GM12872 (cell line): Measurements from ENCODE around the gene ATG4D.

Source experiments
- TF ChIP-seq, protein P1 (sequence below): IDR thresholded peaks from 3 replicates; pipeline ENCODE4 v1.5.1; 2011; ENCODE audit warnings: low read depth, mild to moderate bottlenecking, low read length, moderate library complexity; ENCODE audit not compliant: insufficient read depth

ATG4D gene

GRCh38 chr19:10600149-10600548 is 56.4 kb downstream of the ATG4D start:
- TF ChIP-seq, protein P1, sequence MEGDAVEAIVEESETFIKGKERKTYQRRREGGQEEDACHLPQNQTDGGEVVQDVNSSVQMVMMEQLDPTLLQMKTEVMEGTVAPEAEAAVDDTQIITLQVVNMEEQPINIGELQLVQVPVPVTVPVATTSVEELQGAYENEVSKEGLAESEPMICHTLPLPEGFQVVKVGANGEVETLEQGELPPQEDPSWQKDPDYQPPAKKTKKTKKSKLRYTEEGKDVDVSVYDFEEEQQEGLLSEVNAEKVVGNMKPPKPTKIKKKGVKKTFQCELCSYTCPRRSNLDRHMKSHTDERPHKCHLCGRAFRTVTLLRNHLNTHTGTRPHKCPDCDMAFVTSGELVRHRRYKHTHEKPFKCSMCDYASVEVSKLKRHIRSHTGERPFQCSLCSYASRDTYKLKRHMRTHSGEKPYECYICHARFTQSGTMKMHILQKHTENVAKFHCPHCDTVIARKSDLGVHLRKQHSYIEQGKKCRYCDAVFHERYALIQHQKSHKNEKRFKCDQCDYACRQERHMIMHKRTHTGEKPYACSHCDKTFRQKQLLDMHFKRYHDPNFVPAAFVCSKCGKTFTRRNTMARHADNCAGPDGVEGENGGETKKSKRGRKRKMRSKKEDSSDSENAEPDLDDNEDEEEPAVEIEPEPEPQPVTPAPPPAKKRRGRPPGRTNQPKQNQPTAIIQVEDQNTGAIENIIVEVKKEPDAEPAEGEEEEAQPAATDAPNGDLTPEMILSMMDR, result no peak

- TF ChIP-seq, protein P1, result no peak
These were observed 58.3 kb downstream of the ATG4D start for GRCh38 chr19:10601999-10602329.

GRCh38 chr19:10602330-10603083 is 58.8 kb downstream of the ATG4D start:
- TF ChIP-seq, protein P1, result no peak
